H1 (cell line): ENCODE measurements around the gene FOXN3. TPM values are rescaled to one million over a fixed set of nuclear protein-coding genes. Genes with fewer than 3 reads are reported as not detected.

ENCODE experiments used
- CHD7 ChIP-seq: fragments of 300-600 bp; sonication (generic); IDR thresholded peaks from 2 replicates; pipeline ENCODE4 v1.7.1; 2012; ENCODE audit warnings: low read length, moderate library complexity, mild to moderate bottlenecking, inconsistent platforms; ENCODE audit not compliant: insufficient replicate concordance
- RNF2 ChIP-seq: fragments of 200-900, 300-1000 bp; sonication (generic); IDR thresholded peaks from 2 replicates; pipeline ENCODE4 v1.7.1; 2016; ENCODE audit warnings: borderline replicate concordance, low read depth, mild to moderate bottlenecking, antibody characterized with exemption, low read length; ENCODE audit not compliant: poor library complexity, severe bottlenecking; ENCODE audit errors: missing control alignments
- SIX5 ChIP-seq: IDR thresholded peaks from 2 replicates; pipeline ENCODE4 v1.6.1; 2011; ENCODE audit warnings: mild to moderate bottlenecking, low read depth, low read length
- TBP ChIP-seq: IDR thresholded peaks from 2 replicates; pipeline ENCODE4 v1.6.1; 2011; ENCODE audit warnings: low read depth, low read length, improper control_type of control experiment
- YY1 ChIP-seq: IDR thresholded peaks from 2 replicates; pipeline ENCODE4 v1.6.1; 2011; ENCODE audit warnings: low read depth, mild to moderate bottlenecking, low read length
- polyA plus RNA-seq, 7 experiments: library from polyadenylated mRNA; depleted of rRNA in 3 of 7; stranded (reverse) in 5 of 7; unstranded in 2 of 7; fragments of >200 nt in 5 of 7; fragments of 200-250 nt in 2 of 7; gene quantifications; 1 replicate in 5 of 7; 2 replicates in 1 of 7; 4 replicates in 1 of 7; pipeline versions ENCODE4 v1.2.1 to v1.2.3, GENCODE V29; 2011 to 2013; ENCODE audit warnings: missing spikeins in 2 of 7, mixed read lengths in 2 of 7
- total RNA-seq: library from RNA; stranded (reverse); fragmentation: NEBNext Ultra II Directional; extraction: Animal tissue kit (Norgen Biotek cat#: 25700); gene quantifications from 2 replicates; pipeline ENCODE4 v1.2.1, GENCODE V29; 2021

FOXN3 gene
- total and polyA plus RNA-seq, 2 of the 8 experiments (the other 6 are each of a cell fraction or from before 2014, with no cell fraction given), result 52.6 to 178 TPM

- TF ChIP-seq CHD7 (no peak), YY1 (no peak), RNF2 (no peak), SIX5 (no peak), TBP (no peak)
Measured at GRCh38 chr14:89399157-89399556, 17.9 kb downstream of the FOXN3 start (continued).
